Occipital lobe (tissue), 1 donor: ENCODE measurements around the gene CLVS2. TPM values are rescaled to one million over a fixed set of nuclear protein-coding genes. Genes with fewer than 3 reads are reported as not detected.

ENCODE experiments used
- total RNA-seq: library from RNA; depleted of rRNA; stranded (reverse); fragments of >200 nt; gene quantifications from one replicate; pipeline ENCODE4 v1.2.3, GENCODE V29; 2014

The CLVS2 gene
- total RNA-seq, 1 donor from 2014 or later, result 56.1 TPM

Other genes with a start within 250 kb of the CLVS2 start
- gene FABP7, start 216.5 kb upstream of the CLVS2 start, total RNA-seq, result 1,309 TPM
- gene SMPDL3A, start 207.0 kb upstream of the CLVS2 start, total RNA-seq, result 20.4 TPM